ENCODE data around the gene DNM3.

Gene DNM3

DNA sequence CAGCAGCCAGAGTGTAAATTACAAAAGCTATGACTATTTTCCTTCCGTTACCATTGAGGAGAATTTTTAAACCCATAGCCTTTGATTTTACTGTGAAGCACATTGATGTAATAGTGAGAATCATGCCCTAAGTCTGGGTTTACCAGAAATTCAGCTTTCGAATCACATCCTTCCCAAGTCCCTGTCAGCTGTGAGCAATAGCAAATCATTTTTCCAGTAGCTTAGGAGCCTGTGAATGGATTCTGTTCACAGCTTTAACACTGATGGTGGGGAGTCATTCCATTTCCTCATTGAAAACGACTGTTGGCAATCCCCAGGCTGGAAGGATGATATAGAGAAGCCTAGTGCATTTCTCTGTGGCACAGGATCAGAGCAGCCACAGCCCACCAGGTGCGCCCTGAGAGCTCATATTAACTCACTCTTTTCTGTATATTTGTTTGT lies 497.0 kb downstream of the DNM3 start:
- H3K4me3 ChIP-seq (replicated peaks; ENCODE audit: low read depth, low read length) = no peak overlapping the region
- TF ChIP-seq, protein P1, sequence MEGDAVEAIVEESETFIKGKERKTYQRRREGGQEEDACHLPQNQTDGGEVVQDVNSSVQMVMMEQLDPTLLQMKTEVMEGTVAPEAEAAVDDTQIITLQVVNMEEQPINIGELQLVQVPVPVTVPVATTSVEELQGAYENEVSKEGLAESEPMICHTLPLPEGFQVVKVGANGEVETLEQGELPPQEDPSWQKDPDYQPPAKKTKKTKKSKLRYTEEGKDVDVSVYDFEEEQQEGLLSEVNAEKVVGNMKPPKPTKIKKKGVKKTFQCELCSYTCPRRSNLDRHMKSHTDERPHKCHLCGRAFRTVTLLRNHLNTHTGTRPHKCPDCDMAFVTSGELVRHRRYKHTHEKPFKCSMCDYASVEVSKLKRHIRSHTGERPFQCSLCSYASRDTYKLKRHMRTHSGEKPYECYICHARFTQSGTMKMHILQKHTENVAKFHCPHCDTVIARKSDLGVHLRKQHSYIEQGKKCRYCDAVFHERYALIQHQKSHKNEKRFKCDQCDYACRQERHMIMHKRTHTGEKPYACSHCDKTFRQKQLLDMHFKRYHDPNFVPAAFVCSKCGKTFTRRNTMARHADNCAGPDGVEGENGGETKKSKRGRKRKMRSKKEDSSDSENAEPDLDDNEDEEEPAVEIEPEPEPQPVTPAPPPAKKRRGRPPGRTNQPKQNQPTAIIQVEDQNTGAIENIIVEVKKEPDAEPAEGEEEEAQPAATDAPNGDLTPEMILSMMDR (IDR thresholded peaks at IDR 0.05; ENCODE audit: low read depth, low read length, missing control alignments) = no peak
- no peak for DNase-seq (ENCODE audit: extremely low read depth, low read depth)

DNA sequence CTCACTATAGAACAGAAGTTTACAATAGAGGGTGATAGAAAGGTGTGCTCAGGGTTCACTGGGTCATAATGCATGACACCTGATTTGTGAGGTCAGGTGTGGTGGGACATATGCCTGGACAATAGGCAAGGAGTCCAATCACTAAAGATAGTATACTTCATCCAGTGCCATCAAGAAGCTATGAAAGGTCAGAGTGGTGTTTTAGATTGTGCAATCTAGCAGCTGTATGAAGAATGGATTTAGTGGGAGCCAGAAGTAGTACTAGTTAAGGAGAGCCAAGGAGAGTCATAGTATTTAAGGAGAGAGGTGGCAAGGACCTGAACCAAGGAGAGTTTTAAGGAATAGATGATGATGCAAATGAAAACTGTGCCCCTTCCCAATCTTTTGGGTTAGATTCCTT lies 498.5 kb downstream of the DNM3 start:
- no peak overlapping the region for H3K4me3 ChIP-seq (replicated peaks; ENCODE audit: low read depth, low read length)
- TF ChIP-seq, protein P1 (IDR thresholded peaks at IDR 0.05; ENCODE audit: low read depth, low read length, missing control alignments) = no peak
- no peak for DNase-seq (ENCODE audit: extremely low read depth, low read depth)

DNA sequence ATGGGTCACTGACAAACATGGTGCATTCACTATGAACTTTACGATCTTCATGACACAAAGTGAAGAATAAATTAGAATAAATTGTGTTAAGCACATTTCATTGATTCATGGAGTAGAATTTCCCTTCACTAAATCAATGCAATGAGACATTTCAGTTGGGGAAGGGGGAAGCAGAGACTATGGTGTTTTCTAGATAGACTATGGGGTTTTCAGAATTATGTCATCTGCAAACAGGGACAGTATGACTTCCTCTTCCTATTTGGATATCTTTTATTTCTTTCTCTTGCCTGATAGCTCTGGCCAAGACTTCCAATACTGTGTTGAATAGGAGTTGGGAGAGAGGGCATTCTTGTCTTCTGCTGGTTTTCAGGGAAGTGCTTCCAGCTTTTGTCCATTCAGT lies 499.2 kb downstream of the DNM3 start:
- no peak for DNase-seq (ENCODE audit: extremely low read depth, low read depth)
- TF ChIP-seq, protein P1 (IDR thresholded peaks at IDR 0.05; ENCODE audit: low read depth, low read length, missing control alignments) = no peak
- H3K4me3 ChIP-seq (replicated peaks; ENCODE audit: low read depth, low read length) = no peak overlapping the region

DNA sequence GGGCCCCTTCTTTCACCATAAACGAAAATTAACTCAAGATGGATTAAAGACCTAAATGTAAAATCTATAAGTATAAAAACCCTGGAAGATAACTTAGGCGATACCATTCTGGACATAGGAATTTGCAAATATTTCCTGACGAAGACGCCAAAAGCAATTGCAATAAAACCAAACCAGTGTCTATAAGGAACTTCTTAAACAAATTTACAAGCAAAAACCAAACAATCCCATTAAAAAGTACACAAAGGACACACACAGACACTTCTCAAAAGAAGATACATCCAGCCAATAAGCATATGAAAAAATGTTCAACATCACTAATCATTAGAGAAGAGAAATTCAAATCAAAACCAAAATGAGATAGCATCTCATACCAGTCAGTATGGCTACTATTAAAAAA lies 500.4 kb downstream of the DNM3 start:
- TF ChIP-seq, protein P1 (IDR thresholded peaks at IDR 0.05; ENCODE audit: low read depth, low read length, missing control alignments) = no peak
- H3K4me3 ChIP-seq (replicated peaks; ENCODE audit: low read depth, low read length) = no peak overlapping the region
- no peak for DNase-seq (ENCODE audit: extremely low read depth, low read depth)

DNA sequence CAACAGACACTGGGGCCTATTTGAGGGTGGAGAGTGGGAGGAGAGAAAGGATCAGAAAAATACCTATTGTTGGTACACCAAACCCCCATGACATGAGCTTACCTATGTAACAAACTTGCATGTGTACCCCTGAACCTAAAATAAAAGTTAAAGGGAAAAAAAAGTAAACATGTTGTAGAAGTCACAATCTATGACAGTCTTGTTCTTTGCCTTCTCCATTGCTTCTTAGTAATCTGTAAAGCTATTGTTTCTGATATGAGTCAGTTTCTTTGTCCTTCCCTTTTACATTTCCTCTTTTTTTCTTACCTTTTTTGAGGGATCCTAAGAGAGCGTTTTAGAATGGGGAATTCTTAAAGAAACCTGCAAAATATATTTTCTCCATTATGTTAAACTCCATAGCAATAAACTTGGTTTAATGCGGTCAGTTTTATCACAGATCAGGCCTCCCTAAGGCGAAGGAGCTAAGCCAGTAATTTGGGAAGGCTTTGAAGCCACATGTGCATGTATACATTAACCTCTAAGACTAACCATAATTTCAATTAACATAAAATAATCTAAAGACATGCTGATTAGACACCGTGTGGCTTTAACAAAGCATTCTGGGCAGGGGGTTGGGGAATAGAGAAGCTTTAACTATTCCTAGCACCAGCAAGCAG lies 501.4 kb downstream of the DNM3 start:
- TF ChIP-seq, protein P1 (IDR thresholded peaks at IDR 0.05; ENCODE audit: low read depth, low read length, missing control alignments) = no peak
- H3K4me3 ChIP-seq (replicated peaks; ENCODE audit: low read depth, low read length) = no peak overlapping the region
- DNase-seq (ENCODE audit: extremely low read depth, low read depth) = no peak

DNA sequence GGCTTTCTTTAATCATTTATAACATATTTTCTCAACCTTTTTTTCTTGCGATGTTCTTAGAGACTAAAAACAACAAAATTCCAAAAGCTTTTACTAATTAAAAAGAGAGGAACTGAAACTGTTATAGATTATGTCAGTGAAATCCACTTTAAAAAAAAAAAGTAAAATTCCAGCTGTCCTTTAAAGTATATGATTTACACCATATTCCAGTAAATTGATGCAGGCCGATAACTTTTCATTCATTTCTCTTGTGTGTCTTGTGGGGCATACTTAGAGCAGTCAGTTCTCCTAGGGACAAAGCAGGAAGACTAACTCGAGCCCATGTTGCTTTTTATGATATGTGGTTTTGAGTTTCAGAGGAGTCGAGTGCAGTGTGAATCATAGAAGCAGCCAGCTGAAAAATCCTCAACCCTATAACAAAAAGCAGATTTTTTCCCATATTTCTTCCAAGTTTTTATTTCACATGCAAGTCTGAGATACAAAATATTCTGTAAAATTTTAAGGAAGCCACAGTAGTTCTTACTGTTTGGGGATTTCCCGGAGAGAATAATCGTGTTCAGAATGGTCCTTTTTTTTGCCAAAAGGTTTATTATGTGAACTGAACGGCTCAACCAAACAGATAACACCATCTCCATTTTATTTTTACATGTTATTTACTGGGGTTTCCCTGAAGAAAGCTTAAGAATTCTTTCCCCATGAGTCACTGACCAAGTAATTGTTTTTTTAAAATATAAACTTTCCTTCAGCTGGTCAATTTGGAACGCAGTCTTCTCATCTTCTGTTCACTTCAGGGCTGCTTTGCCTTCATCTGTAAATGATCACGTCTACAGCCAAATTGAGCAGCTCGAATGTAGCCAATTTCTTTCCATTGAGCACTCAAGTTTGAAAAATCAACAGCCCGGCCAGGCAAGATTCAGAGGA lies 502.2 kb downstream of the DNM3 start:
- TF ChIP-seq, protein P1 (IDR thresholded peaks at IDR 0.05; ENCODE audit: low read depth, low read length, missing control alignments) = no peak
- peak overlapping the region; percentile 4; the same call in 1 of the 2 replicates for H3K4me3 ChIP-seq (replicated peaks; ENCODE audit: low read depth, low read length)
- peak; percentile 87 for DNase-seq (ENCODE audit: extremely low read depth, low read depth)
